Gastrocnemius medialis (tissue), 4 donors: ENCODE data around the gene SLC28A2.

ENCODE experiments used
- CTCF ChIP-seq, 5 experiments: fragments of 450-650 bp in 3 of 5; fragments of 200-600 bp in 2 of 5; sonication (generic) in 2 of 5; IDR thresholded peaks in 4 of 5; conservative IDR thresholded peaks in 1 of 5; 1 replicate in 4 of 5; 2 replicates in 1 of 5; pipeline ENCODE4 v1.5.1; 2016 to 2019; ENCODE audit warnings: antibody characterized with exemption in 5 of 5, mild to moderate bottlenecking in 3 of 5, moderate library complexity in 3 of 5
- POLR2A ChIP-seq, 2 donors: fragments of 450-650 bp; IDR thresholded peaks; one replicate each; pipeline ENCODE4 v1.6.1; 2017; ENCODE audit warnings: antibody characterized with exemption in 2 of 2, mild to moderate bottlenecking in 2 of 2, moderate library complexity in 2 of 2

GRCh38 chr15:45228931-45229330 lies 23.1 kb upstream of the SLC28A2 start:
- TF ChIP-seq CTCF (IDR thresholded peaks at IDR 0.05 in 4 of 5, conservative IDR thresholded peaks at IDR 0.05 in 1 of 5) (no peak), POLR2A (IDR thresholded peaks at IDR 0.05) (no peak)
